ENCODE measurements around the gene ANO6.
"Not testable (repeated sequence)": the region's sequence is repeated elsewhere in the genome, so short reads cannot be mapped to it uniquely, and the experiment has no call there.

The ANO6 gene

DNA sequence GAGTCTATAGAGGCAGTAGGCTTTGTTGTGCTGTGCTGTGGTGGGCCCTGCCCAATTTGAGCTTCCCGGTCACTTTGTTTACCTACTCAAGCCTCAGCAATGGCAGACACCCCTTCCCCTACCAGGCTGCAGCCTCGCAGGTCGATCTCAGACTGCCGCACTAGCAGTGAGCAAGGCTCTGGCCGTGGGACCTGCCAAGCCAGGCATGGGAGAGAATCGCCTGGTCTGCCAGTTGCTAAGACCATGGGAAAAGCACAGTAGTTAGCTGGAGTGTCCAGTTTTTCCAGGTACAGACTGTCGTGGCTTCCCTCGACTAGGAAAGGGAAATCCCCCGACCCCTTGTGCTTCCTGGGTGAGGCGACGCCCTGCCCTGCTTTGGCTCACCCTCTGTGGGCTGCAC is 26.3 kb downstream of the ANO6 start:
- DNase-seq = no peak

DNA sequence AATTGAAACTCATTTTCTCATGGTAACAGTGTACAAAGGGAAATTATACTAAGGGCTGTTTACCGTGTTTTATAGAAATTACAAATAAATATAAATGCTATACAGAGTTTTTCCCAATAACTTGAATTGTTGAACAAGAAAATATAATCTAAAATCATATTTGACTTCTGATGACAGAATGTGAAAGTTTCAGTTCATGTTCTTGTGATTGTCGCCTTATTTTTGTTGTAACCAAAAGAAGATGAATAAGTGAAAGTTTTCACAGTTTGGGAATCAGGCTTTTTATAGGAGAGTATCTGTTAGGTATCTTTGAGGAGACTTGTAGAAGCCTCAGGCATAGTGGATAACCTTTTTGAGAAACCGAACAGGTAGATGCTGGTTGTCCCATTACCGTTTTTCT is 28.1 kb downstream of the ANO6 start:
- no peak for DNase-seq

GRCh38 chr12:45244561-45245343 is 28.9 kb downstream of the ANO6 start:
- peak in 1 of 5 experiments; percentile 30 for DNase-seq

GRCh38 chr12:45246236-45246635 is 30.3 kb downstream of the ANO6 start:
- no peak for DNase-seq

- no peak for DNase-seq
Measured at GRCh38 chr12:45247589-45247988, 31.7 kb downstream of the ANO6 start.

- DNase-seq = no peak
Measured at GRCh38 chr12:45248095-45248494, 32.2 kb downstream of the ANO6 start.

- no peak for DNase-seq
Measured at GRCh38 chr12:45254254-45254653, 38.4 kb downstream of the ANO6 start.

DNA sequence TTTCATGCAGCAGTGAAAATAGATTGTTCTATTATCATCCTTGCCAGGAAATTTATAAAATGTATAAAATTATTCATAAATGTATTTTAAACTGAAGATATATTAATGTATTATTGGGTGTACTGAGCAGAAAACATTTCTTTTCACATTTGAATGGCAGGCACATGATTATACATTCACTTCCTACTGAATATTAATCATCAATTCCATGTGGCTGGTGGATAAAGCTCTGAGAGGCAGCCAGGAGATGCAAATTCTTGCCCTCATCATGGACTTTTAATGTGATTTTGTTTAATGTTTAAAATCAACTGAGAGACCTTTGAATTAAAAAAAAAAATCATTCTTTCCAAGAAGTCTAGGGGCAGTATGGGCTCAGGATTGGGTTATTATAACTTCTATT is 40.8 kb downstream of the ANO6 start:
- DNase-seq = no peak

DNA sequence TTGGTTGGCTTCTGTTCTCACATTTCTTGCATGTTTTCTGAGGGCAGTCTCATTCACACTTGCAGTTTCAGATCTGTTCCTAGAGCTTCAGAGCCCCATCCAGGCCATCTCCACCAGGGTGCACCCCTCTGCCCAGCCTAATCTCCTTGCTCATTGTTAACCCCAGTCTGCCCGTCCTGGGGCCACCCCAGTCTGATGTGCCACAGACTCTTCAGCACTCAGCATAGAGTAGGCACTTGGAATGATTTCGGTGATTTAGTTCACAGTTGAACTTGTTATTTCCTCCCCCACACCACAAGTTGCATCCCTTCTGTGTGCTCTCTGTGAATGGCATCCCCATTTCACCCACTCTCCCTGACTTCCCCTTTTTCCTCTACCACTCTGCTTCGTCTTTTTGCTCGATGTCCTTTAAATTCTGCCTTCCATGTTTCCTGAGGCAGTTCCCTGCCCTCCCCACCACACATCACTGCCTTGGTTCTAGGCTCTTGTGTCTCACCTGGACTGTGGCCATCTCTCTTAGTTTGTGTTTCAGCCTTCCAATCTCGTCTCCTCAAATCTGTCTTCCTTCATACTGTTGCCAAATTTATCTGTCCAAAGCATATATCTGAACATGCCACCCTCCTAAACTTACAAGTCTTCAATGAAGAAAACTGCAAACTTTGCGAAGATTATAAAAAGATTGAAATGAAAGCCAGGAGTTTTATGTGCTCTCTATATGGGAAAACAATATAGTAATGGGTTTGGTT is 41.5 kb downstream of the ANO6 start:
- DNase-seq = no peak

GRCh38 chr12:45259675-45260074 is 43.8 kb downstream of the ANO6 start:
- no peak for DNase-seq

DNA sequence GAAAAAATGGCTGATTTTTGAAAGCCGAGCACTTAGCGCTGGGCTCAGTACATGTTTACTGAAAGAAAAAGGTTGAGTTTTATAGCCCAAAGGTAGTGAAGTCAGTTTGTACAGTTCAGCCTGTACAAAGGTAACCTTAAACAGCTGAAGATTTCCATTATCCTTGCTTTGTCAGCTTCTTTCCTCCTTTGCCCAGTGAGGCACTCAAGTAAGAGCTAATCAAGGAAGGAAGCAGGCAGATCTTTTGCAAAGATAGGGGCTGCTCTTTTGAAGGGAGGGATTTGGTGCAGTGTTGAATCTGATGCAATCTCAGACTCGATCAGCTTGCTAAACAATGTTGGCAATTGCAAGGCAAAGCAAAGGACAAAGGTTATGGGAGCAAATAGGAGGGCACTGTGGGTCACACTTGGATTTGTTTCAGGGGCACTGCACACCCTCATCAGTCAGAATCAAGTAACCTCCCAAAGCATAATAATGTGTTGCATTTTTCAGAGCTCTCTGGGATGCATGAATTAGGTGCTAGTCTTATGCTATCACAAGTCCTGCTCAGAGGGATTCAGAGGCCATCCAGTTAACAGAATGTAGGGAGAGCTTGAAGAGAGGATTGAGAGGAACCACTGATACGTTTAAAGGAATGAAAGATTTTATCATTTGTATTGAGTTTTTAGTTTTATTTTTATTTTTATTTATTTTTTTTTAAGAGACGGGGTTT is 44.4 kb downstream of the ANO6 start:
- peak in 1 of 5 experiments; percentile 28 for DNase-seq

- no peak for DNase-seq
Measured at GRCh38 chr12:45260854-45261253, 45.0 kb downstream of the ANO6 start.

DNA sequence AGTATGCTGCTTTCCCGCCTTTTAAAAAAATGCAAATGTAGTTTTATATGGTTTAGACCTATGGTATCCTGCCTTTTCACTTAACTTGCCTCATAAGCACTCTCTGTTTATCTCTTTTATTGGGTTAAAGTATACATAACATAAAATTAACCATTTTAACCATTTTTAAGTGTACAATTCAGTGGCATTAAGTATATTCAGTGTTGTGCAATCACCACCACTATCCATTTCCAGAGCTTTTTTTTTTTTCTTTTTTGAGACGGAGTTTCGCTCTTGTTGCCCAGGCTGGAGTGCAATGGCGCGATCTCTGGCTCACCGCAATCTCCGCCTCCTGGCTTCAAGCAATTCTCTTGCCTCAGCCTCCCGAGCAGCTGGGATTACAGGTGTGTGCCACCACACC is 46.3 kb downstream of the ANO6 start:
- not testable (repeated sequence) for DNase-seq

DNA sequence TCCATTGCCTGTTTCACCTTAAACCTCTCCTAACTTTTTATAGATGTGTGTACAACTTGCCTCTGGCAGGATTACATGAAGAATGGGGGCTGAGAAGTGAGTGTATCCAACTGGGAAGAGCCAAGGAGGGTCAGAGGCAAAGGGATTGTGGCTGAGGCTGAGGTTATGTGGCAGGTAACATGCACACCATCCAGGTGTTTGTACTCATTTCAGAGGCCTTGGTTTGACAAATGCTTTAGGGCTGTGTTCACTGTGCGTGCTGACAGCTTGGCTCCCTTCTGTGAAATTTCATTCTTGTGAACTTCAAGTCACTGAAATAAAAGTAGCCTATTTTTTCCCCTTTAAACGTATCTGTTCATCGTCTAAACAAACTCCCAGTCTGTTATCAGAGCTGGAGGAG is 47.7 kb downstream of the ANO6 start:
- no peak for DNase-seq

- DNase-seq = no peak
Measured at GRCh38 chr12:45268672-45269411, 52.9 kb downstream of the ANO6 start.

- no peak for DNase-seq
Measured at GRCh38 chr12:45269412-45269751, 53.5 kb downstream of the ANO6 start.

GRCh38 chr12:45270951-45271350 is 55.1 kb downstream of the ANO6 start:
- DNase-seq = no peak

- DNase-seq = no peak
Measured at GRCh38 chr12:45273717-45274271, 57.9 kb downstream of the ANO6 start.

DNA sequence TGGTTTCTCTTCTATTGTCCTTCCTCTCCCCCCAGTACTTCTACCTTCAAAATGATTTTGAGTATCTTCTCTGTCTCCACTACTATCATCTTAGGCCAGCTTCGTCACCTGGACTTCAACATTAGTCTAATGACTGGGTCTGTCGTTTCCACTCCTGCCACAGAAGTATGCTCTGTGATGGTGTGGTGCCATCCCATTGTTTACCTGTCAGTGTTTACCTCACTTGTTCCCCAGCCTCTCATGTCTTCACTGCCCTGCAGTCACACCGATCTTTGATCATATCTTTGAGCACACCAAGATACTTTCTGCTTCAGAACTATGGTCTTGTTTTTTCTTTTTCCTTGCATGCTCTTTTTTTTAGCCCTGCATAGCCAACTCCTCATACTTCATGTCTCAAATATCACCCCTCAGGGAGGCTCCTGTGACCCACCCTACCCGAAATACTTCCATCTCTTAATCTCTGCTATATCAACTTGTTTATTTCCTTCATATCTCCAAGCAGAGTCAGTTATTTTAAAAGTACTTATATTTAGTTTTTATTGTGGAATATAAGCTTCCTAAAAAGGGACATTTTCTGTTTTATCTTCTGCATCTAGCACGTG is 60.4 kb downstream of the ANO6 start:
- DNase-seq = no peak

GRCh38 chr12:45278447-45278846 is 62.6 kb downstream of the ANO6 start:
- DNase-seq = no peak

GRCh38 chr12:45279931-45280830 is 64.3 kb downstream of the ANO6 start:
- no peak for DNase-seq
